Stimulated activated CD8-positive, alpha-beta memory T cell treated with anti-CD3 and anti-CD28 coated beads, Interleukin-7, amount 100 ng/mL, for 4 hours (primary cell): Measurements from ENCODE around the gene AP2S1.
A peak's percentile ranks its signal among the peaks of the same experiment; 100 is the strongest.
"Not testable (repeated sequence)": the region's sequence is repeated elsewhere in the genome, so short reads cannot be mapped to it uniquely, and the experiment has no call there.

Source experiments
- DNase-seq, 2 donors: peaks; one replicate each; pipeline ENCODE4 v3.0.0-alpha.2; 2020; ENCODE audit warnings: low read depth in 2 of 2

The AP2S1 gene

DNA sequence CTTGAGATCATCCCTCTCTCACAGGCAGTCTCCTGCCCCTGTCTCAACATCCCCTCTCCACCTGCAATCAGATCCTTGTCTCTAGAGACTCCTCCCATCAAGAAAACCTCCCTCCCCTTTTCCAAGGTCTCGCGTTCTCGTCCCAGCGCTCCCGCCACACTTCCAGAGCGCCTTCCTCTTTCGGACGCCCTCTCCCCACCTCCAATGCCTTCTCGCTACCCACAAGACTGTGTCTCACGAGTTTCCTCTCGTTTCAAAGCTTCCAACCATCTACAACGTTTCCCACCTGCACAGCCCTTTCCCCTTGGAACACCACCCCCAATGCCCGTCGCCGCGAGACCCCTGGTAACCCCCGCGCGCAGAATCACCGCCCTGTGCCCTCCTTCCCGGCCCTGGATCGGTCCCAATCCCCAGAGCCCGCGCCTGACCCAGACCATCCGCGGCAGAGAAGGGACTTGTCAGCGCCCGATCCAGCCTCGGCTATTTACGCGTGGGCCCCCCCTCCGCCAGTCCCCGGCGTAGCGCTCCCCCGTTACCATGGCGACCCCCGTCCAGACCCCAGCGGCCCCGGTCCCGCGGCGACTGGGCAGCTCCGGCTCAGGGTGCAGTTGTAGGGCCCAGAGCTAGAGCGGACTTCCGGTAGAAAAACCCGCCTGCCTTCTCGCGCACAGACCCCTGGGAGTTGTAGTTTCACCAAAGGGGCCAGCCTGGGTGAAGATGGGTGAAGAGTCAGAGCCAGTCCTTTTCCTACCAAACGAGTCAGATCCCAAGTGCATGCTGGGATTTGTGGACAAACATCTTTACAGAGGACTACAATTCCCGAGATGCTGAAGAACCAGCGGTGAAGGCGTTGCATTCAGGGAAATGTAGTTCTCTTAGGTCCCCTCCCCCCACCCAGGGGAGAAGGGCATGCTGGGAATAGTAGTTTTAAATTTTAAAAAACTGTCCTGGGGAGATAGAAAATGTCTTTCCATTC lies at the start of gene AP2S1:
Gene AP2S1, minus strand, starts transcription at position 619 of the 976 bp plus-strand sequence. Its CDS starts 80 bp downstream, at position 539.
- DNase-seq = peak; percentile 85 to 89

GRCh38 chr19:46900341-46900740 lies 49.7 kb upstream of the AP2S1 start:
- no peak for DNase-seq

DNA sequence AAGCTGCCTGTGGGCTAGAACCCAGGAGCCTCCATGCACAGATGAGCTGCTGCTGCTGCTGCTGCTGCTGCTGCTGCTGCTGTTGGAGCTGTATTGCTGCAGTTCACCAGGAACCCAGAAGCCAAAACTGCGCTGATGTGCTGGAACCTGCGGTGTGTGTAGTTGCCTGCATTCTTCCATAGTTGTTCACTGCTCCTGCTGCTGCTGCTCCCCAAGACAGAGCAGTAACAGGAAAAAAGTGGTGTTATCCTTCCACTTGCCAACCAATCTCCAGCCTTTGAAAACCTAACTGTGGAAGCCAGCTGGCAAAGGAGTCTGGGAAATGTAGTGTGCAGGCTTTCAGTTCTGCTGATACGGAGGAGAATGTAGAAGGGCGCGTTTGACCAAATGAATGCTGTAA lies 48.1 kb upstream of the AP2S1 start:
- DNase-seq = no peak

DNA sequence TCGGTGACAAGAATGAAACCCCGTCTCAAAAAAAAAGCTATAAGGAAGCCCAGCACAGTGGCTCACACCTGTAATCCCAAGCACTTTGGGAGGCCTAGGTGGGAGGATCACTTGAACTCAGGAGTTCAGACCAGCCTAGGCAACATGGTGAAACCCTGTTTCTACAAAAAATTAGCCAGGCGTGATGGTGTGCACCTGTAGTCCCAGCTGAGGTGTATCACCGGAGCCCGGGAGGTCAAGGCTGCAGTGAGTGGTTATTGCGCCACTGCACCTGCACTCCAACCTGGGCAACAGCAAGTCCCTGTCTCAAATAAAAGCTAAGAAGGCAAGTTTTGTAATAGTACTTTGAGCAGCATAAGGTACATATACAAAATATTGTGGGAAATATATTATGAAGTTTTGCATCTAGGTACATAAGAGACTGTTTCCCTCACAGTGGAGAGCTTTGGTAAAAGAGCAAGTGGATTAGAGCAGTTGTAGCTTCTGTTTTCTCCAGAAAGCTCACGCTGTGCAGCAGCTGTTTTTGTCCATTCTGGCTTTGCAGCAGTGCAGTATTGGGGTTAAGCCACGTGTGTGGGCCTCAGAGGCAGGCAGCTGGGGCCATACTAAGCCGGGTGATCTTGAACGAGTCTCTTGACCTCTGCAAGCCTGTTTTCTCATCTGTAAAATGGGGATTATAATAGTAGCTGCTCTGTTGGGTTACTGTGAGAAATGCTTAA lies 45.6 kb upstream of the AP2S1 start:
- DNase-seq = no peak

DNA sequence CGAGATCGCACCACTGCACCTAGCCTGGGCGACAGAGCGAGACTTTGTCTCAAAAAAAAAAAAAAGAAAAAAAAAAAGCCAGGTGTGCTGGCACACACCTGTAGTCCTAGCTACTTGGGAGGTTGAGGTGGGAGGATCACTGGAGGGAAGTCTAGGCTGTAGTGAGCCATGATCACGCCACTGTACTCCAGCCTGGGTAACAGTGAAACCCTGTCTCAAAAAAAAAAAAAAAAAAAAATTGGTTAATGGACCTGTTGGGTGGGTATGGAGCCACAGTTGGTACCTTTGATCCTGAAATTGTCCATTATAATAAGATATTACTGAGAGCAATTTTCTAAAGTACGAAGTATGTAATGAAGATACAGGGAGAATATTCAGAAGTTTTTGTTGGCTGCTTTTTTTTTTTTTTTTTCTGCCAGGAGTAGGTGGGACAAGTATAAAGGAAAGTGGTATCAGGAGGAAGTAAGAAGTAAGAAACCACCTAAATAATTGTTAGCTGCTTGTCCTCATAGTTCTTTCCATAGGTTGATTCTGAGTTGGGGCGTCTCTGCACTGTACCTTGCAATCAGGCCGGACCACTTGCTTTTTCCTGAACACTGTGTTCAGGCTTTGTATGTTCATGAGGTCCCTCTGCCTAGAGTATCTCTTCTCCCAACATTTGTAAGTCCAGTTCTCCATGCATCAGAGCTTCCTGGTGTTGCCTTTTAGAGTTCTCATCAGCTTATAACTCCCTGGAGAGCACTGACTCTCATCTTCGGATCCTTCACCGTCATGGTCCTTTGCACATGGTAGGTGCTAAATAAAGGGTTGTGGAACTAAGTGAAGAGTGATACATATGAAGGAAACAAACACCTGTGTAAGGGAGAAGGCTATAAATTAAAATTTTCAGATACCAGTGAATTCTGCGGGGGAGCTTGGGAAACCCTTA lies 41.9 kb upstream of the AP2S1 start:
- no peak for DNase-seq

DNA sequence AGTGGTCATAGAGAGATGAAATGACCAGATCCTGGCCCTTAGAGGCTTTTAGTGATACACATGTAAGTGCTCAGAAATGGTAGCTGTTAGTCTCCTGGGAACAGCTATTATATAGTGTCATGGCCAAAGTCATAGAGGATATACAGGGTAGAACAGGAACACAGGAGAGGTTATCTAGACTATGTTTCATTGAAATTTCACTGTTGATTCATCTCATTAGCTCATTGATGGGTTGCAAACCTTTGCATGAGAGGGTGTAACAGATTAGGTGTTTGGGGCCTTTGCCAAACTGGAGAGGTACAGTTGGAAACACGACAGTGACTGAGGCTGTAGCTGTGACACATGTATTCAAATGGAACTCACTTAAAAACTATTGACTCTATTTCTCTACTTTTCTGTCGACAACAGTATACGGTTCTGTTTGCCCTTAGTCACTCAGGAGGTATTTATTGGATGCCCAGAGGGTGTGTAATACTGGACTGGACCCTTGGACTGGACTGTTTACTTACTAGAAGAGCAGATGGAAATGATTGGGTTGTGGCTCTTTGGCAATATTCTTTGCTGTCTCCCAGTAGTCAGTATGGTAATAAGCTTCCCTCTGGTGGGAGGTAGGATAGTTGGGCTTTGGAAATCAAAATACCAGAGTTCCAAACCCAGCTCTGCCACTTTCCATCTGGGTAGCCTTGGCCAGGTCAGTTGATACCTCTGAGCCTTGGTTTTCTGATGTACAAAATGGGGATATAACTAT lies 40.0 kb upstream of the AP2S1 start:
- DNase-seq = no peak

DNA sequence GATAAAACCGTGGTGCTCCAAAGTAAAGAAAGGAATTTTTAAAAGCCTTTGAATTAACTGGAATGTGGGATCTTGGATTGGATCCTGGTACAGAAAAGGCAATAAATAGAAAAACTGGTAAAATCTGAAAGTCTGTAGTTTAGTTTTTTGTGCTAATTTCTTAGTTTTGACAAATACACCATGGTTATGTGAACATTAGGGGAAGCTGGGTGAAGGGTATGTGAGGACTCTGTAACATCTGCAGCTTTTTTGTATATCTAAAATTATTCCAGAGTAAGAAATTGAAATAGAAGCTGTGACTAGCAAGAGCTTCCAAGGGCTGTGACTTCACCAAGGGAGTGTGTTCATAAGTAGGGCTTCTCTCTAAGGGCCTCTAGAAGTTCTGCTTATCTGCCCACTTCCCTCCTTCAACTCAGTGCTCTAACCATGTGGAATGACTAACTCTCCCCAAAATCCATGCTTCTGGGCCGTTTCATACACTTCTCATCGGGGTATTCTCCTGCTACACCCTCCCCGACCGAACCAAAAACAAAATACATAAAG lies 36.7 kb upstream of the AP2S1 start:
- DNase-seq = no peak

- DNase-seq = no peak
These were observed 36.0 kb upstream of the AP2S1 start for GRCh38 chr19:46886546-46887239.

- DNase-seq = no peak
These were observed 34.8 kb upstream of the AP2S1 start for GRCh38 chr19:46885411-46885810.

DNA sequence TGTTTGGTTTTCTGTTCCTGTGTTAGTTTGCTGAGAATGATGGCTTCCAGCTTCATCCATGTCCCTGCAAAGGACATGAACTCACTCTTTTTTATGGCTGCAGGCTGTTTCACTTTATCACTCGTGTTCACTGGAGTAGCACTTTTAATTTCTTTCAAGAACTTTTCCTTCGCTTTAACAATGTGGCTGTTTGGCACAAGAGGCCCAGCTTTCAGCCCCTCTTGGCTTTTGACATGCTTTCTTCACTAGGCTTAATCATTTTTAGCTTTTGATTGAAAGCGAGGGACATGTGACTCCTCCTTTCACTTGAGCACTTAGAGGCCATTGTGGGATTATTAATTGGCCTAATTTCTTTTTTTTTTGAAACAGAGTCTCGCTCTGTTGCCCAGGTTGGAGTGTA lies 32.1 kb upstream of the AP2S1 start:
- not testable (repeated sequence) for DNase-seq

- no peak for DNase-seq
These were observed 31.4 kb upstream of the AP2S1 start for GRCh38 chr19:46882034-46882433.

GRCh38 chr19:46881092-46881491 lies 30.4 kb upstream of the AP2S1 start:
- no peak for DNase-seq

DNA sequence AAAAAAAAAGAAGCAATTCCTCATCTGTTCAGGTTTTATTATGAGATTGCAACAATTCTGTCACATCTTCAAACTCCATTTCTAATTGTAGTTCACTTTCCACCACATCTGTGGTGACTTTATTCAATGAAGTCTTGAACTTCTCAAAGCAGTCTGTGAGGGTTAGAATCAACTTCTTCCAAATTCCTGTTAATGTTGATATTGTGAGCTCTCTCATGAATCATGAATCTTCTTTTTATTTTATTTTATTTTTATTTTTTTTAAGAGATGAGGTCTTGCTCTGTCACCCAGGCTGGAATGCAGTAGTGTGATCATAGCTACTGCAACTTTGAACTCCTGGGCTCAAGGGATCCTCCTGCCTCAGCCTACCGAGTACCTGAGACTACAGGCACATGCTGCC lies 29.8 kb upstream of the AP2S1 start:
- no peak for DNase-seq

DNA sequence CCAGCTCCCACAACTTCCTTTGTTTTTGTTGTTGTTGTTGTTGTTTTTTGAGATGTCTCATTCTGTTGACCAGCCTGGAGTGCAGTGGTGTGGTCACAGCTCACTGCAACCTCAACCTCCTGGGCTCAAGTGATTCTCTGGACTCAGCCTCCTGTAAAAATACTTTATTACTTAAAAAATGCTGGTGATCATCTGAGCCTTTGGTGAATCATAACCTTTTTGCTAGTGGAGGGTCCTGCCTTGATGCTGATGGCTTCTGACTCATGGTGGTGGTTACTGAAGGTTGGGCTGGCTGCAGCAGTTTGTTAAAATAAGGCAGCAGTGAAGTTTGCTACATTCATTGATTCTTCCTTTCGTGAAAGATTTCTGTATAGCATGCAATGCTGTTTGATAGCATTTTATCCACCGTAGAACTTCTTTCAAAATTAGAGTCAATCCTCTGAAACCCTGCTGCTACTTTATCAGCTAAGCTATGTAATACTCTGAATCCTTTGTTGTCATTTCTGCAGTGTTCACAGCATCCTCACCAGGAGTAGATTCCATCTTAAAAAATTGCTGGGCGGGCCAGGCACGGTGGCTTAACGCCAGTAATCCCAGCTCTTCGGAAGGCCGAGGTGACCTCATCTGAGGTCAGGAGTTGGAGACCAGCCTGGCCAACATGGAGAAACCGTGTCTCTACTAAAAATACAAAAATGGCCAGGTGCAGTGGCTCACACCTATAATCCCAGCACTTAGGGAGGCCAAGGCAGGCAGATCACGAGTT lies 28.1 kb upstream of the AP2S1 start:
- DNase-seq = no peak

- DNase-seq = no peak
These were observed 25.0 kb upstream of the AP2S1 start for GRCh38 chr19:46875657-46876056.

- no peak for DNase-seq
These were observed 24.6 kb upstream of the AP2S1 start for GRCh38 chr19:46875234-46875633.

GRCh38 chr19:46872967-46873366 lies 22.3 kb upstream of the AP2S1 start:
- no peak for DNase-seq

DNA sequence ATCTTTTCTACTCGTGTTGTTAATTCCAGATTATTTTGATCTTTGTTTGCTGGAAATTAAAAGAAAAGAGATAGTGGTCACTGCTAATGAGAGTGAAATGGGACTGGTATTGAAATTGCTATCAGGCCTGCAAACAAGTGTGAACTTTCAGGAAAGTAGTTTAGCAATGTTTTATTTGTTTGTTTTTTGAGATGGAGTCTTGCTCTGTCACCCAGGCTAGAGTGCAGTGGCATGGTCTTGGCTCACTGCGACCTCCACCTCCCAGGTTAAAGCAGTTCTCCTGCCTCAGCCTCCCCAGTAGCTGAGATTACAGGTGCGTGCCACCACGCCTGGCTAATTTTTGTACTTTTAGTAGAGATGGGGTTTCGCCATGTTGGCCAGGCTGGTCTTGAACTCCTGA lies 20.5 kb upstream of the AP2S1 start:
- DNase-seq = not testable (repeated sequence)

GRCh38 chr19:46868025-46868802 lies 17.6 kb upstream of the AP2S1 start:
- no peak for DNase-seq
